HG02571 (cell line): ENCODE results near the gene KCNQ5.
"Not testable (repeated sequence)": the region's sequence is repeated elsewhere in the genome, so short reads cannot be mapped to it uniquely, and the experiment has no call there.

Source experiments
- ATAC-seq: cut with Tn5 transposase; IDR thresholded peaks from one replicate; pipeline ENCODE4 v1.9.1; 2021; ENCODE audit warnings: mild to moderate bottlenecking, moderate library complexity; ENCODE audit not compliant: unreplicated experiment

KCNQ5 gene

GRCh38 chr6:73227606-73228255 lies 605.9 kb downstream of the KCNQ5 start:
- no peak for ATAC-seq

GRCh38 chr6:73231986-73232391 lies 610.1 kb downstream of the KCNQ5 start:
- ATAC-seq, result no peak

- ATAC-seq, result no peak
Observed at GRCh38 chr6:73233048-73233447, 611.2 kb downstream of the KCNQ5 start.

GRCh38 chr6:73233971-73234370 lies 612.1 kb downstream of the KCNQ5 start:
- ATAC-seq, result not testable (repeated sequence)

- ATAC-seq, result no peak
Observed at GRCh38 chr6:73234733-73235132, 612.9 kb downstream of the KCNQ5 start.

- no peak for ATAC-seq
Observed at GRCh38 chr6:73236144-73236750, 614.4 kb downstream of the KCNQ5 start.

GRCh38 chr6:73240730-73241129 lies 618.9 kb downstream of the KCNQ5 start:
- ATAC-seq, result no peak

GRCh38 chr6:73242001-73242400 lies 620.1 kb downstream of the KCNQ5 start:
- no peak for ATAC-seq
